Measurements from ENCODE around the gene ETF1. TPM values are rescaled to one million over a fixed set of nuclear protein-coding genes. Genes with fewer than 3 reads are reported as not detected.
A peak's percentile ranks its signal among the peaks of the same experiment; 100 is the strongest.

ETF1 gene
- total RNA-seq, 3 donors from 2014 or later, result 95.4 to 112 (median 104) TPM

DNA sequence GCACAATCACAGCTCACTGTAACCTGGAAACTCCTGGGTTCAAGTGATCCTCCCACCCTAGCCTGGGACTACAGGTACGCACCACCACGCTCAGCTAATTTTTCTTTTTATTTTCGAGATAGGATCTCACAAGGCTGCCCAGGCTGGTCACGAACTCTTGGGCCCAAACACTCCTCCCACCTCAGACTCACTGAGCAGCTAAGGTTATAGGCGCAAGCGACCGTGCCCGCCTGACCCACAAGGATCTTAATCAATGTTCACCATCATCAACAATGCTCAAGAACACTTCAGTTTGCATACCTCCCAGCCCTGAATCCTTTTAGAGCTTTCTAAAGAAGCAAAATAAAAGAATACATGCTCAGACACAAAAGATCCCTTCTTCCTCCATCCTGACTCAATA is 13.2 kb downstream of the ETF1 start:
- no peaks in the 10 kb centered on the region for H3K36me3 ChIP-seq
- intact Hi-C loops (cut with DNase I; ENCODE audit: low total_unique reads), result no loop called here
- TF ChIP-seq, protein P1, sequence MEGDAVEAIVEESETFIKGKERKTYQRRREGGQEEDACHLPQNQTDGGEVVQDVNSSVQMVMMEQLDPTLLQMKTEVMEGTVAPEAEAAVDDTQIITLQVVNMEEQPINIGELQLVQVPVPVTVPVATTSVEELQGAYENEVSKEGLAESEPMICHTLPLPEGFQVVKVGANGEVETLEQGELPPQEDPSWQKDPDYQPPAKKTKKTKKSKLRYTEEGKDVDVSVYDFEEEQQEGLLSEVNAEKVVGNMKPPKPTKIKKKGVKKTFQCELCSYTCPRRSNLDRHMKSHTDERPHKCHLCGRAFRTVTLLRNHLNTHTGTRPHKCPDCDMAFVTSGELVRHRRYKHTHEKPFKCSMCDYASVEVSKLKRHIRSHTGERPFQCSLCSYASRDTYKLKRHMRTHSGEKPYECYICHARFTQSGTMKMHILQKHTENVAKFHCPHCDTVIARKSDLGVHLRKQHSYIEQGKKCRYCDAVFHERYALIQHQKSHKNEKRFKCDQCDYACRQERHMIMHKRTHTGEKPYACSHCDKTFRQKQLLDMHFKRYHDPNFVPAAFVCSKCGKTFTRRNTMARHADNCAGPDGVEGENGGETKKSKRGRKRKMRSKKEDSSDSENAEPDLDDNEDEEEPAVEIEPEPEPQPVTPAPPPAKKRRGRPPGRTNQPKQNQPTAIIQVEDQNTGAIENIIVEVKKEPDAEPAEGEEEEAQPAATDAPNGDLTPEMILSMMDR (IDR thresholded peaks at IDR 0.05), result no peak
- TF ChIP-seq POLR2A (IDR thresholded peaks at IDR 0.05) (no peak), POLR2AphosphoS5 (IDR thresholded peaks at IDR 0.05) (no peak)
- H3K9me3 ChIP-seq, result no peaks in the 10 kb centered on the region
- peak overlapping the region; percentile 20 to 27 for H3K27ac ChIP-seq
- H3K27me3 ChIP-seq, result no peaks in the 10 kb centered on the region
- no peak for DNase-seq (ENCODE audit: low spot score in 2 of 2)
- H3K4me1 ChIP-seq, result no peaks in the 10 kb centered on the region
- no peak overlapping the region for H3K4me3 ChIP-seq

DNA sequence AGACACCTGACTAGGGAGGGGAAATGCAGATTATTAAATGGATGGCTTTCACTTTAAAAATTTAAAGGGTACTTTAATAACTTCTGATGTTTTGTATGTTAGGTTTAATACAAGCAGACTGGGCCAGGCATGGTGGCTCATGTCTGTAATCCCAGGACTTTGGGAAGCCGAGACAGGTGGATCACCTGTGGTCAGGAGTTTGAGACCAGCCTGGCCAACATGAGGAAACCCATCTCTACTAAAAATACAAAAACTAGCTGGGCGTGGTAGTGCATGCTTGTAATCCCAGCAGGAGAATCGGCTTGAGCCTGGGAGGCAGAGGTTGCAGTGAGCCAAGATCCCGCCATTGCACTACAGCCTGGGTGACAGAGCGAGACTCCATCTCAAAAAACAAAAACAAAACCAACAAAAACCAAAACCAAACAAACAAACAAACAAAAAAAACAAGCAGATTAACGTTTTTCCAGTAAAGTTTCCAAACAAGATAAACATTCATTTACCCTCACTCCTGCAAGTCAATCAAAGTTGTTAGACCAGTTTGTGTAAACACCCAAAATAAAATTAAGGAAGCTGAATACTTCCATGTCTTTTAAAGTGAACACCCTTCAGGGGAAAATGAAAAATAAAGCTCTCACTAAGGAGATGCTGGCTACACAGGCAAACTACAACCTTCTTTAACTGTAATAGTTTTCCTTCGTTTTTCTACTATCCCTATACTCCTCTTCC is 14.1 kb downstream of the ETF1 start:
- H3K27me3 ChIP-seq, result no peaks in the 10 kb centered on the region
- no peak for DNase-seq (ENCODE audit: low spot score in 2 of 2)
- intact Hi-C loops (cut with DNase I; ENCODE audit: low total_unique reads), result no loop called here
- H3K9me3 ChIP-seq, result no peaks in the 10 kb centered on the region
- H3K36me3 ChIP-seq, result no peaks in the 10 kb centered on the region
- H3K27ac ChIP-seq, result peak overlapping the region; percentile 20 to 27
- H3K4me1 ChIP-seq, result no peaks in the 10 kb centered on the region
- no peak overlapping the region for H3K4me3 ChIP-seq
- TF ChIP-seq POLR2A (IDR thresholded peaks at IDR 0.05) (no peak), POLR2AphosphoS5 (IDR thresholded peaks at IDR 0.05) (no peak)
- TF ChIP-seq, protein P1 (IDR thresholded peaks at IDR 0.05), result no peak

DNA sequence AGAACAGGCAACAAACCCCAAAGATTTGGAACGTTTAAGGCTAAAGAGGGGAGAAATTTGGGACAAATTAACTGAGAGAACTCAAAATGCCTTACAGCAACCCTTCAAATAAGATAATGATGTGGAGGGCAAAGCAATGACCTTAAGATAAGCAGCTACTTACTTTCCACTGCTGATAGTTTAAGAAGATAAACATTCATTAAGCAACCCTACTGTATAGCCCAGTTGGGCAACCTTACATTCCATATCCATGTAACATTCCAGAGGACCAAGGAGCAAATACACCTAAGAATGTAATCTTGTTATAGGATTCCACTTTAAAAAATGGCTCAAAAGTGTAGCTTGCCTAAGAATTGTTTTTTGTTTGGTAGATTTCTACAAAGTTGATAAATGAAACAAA is 14.8 kb downstream of the ETF1 start:
- H3K36me3 ChIP-seq, result no peaks in the 10 kb centered on the region
- no peaks in the 10 kb centered on the region for H3K27me3 ChIP-seq
- intact Hi-C loops (cut with DNase I; ENCODE audit: low total_unique reads), result no loop called here
- H3K4me1 ChIP-seq, result no peaks in the 10 kb centered on the region
- TF ChIP-seq POLR2AphosphoS5 (IDR thresholded peaks at IDR 0.05), result no peak
- TF ChIP-seq, protein P1 (IDR thresholded peaks at IDR 0.05), result no peak
- no peak for TF ChIP-seq POLR2A (IDR thresholded peaks at IDR 0.05)
- H3K27ac ChIP-seq, result peak overlapping the region in 1 of 2 donors; percentile 20
- no peak for DNase-seq (ENCODE audit: low spot score in 2 of 2)
- no peaks in the 10 kb centered on the region for H3K9me3 ChIP-seq
- no peak overlapping the region for H3K4me3 ChIP-seq

DNA sequence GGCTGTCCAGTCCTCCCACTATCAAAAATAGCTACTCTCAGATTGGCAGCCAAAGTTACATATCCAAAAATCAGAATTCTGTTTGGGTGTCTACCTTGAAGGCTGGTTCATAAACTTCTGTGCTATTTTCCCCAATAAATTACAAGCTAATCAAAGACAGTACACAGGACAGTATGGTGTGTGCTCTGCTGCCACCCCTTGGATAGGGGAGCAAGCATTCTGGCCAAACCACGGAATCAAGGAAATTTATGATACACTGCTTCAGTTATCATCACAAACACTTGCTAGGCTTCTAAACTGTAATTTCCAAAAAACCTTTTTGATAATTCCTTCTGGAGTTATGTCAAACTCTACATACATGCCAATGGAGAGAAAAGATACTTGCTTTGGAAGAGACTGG is 15.9 kb downstream of the ETF1 start:
- Histone ChIP-seq H3K4me1 (no peaks in the 10 kb centered on the region), H3K36me3 (no peaks in the 10 kb centered on the region), H3K27me3 (no peaks in the 10 kb centered on the region), H3K27ac (no peak overlapping the region), H3K9me3 (no peaks in the 10 kb centered on the region), H3K4me3 (no peak overlapping the region)
- no peak for TF ChIP-seq POLR2AphosphoS5 (IDR thresholded peaks at IDR 0.05)
- TF ChIP-seq, protein P1 (IDR thresholded peaks at IDR 0.05), result no peak
- TF ChIP-seq POLR2A (IDR thresholded peaks at IDR 0.05), result no peak
- intact Hi-C loops (cut with DNase I; ENCODE audit: low total_unique reads), result no loop called here
- no peak for DNase-seq (ENCODE audit: low spot score in 2 of 2)

DNA sequence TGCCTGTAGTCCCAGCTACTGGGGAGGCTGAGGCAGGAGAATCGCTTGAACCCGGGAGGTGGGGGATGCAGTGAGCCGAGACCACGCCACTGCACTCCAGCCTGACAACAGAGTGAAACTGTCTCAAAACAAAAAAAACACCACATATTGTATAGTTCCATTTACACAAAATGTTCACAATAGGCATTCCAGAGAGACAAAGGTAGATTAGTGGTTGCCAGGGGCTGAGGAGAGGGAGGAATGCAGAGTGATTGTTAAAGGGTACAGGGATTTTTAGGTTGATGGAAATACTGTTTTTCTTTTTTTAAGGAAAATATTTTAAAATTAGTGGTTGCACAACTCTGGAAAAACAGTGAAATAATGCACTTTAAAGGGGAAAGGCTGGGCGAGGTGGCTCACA is 19.6 kb downstream of the ETF1 start:
- H3K36me3 ChIP-seq, result no peaks in the 10 kb centered on the region
- intact Hi-C loops (cut with DNase I; ENCODE audit: low total_unique reads), result no loop called here
- DNase-seq (ENCODE audit: low spot score in 2 of 2), result no peak
- no peaks in the 10 kb centered on the region for H3K27me3 ChIP-seq
- TF ChIP-seq POLR2AphosphoS5 (IDR thresholded peaks at IDR 0.05), result no peak
- TF ChIP-seq, protein P1 (IDR thresholded peaks at IDR 0.05), result no peak
- no peak for TF ChIP-seq POLR2A (IDR thresholded peaks at IDR 0.05)
- H3K4me3 ChIP-seq, result no peak overlapping the region
- H3K4me1 ChIP-seq, result no peaks in the 10 kb centered on the region
- no peak overlapping the region for H3K27ac ChIP-seq
- no peaks in the 10 kb centered on the region for H3K9me3 ChIP-seq

Measured in breast epithelium (tissue), 4 donors.